ENCODE results near the gene MBP.

DNA sequence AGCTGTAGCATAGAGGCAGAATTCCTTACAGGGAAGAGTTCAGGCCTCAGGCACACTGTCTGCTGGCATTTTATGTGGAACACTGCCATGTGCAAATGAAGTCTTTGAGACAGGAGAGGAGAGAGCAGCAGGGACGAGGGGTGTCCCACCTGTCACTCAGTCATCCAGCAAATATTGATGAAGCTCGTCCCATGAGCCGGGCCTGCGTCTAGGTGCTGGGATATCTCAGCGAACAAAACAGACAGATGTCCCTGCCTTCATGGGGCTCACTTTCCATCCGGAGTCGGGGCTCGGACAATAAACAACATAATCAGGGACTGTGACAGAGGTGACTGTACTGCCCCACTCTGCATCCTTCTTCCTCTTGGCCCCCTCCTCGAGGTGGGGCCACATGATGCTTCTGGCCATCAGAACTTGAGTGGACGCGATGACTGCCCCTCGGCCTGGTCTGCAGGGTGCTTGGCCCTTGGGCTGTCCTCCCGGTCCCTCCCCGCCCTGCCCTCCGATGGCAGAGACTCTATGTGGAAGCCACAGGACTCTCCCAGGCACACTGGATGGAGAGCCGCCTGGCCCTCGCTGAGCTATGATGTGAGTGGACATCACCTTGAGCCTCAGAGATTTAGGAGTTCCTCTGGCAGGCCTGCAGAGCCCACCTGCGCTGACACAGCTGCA lies 78.8 kb downstream of the MBP start:
- TF ChIP-seq, protein P1, sequence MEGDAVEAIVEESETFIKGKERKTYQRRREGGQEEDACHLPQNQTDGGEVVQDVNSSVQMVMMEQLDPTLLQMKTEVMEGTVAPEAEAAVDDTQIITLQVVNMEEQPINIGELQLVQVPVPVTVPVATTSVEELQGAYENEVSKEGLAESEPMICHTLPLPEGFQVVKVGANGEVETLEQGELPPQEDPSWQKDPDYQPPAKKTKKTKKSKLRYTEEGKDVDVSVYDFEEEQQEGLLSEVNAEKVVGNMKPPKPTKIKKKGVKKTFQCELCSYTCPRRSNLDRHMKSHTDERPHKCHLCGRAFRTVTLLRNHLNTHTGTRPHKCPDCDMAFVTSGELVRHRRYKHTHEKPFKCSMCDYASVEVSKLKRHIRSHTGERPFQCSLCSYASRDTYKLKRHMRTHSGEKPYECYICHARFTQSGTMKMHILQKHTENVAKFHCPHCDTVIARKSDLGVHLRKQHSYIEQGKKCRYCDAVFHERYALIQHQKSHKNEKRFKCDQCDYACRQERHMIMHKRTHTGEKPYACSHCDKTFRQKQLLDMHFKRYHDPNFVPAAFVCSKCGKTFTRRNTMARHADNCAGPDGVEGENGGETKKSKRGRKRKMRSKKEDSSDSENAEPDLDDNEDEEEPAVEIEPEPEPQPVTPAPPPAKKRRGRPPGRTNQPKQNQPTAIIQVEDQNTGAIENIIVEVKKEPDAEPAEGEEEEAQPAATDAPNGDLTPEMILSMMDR (IDR thresholded peaks at IDR 0.05; ENCODE audit: extremely low read depth in 1 of 2, insufficient read depth in 1 of 2, low read depth in 1 of 2, low read length in 2 of 2), result no peak
- TF ChIP-seq EZH2 (IDR thresholded peaks at IDR 0.05; ENCODE audit: borderline replicate concordance, low read depth, low read length, severe bottlenecking) (no peak), POLR2A (IDR thresholded peaks at IDR 0.05; ENCODE audit: low read depth, low read length) (no peak), POLR2AphosphoS5 (IDR thresholded peaks at IDR 0.05; ENCODE audit: insufficient read depth, low read depth, low read length) (no peak)

Data from endothelial cell of umbilical vein (primary cell).